NCI-H526 treated with DMSO at 0.1 percent for 48 hours (cell line): ENCODE data around the gene CCHCR1.
"Not testable (repeated sequence)": the region's sequence is repeated elsewhere in the genome, so short reads cannot be mapped to it uniquely, and the experiment has no call there.

Experiments
- DNase-seq: peaks from one replicate; lab custom pipeline; 2025; lab: John Stamatoyannopoulos, UW

Gene CCHCR1

GRCh38 chr6:31183859-31184258 lies 26.3 kb upstream of the CCHCR1 start:
- DNase-seq: not testable (repeated sequence)

DNA sequence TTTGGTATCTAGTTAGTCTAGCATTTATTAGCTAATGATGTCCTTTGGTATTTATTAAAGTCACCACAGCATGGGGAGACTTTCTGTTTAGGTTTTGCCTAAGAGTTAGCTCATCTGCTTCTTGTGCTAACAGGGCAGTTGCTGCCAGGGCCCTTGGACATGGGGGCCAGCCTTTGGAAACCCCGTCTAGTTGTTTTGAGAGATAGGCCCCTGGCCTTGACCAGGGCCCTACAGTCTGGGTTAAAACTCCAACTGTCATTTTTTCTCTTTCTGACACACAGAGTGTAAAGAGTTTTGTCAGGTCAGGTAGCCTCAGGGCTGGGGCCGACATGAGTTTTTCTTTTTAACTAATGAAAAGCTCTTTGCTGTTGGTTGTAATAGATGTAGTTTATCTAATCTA lies 25.7 kb upstream of the CCHCR1 start:
- DNase-seq: not testable (repeated sequence)

DNA sequence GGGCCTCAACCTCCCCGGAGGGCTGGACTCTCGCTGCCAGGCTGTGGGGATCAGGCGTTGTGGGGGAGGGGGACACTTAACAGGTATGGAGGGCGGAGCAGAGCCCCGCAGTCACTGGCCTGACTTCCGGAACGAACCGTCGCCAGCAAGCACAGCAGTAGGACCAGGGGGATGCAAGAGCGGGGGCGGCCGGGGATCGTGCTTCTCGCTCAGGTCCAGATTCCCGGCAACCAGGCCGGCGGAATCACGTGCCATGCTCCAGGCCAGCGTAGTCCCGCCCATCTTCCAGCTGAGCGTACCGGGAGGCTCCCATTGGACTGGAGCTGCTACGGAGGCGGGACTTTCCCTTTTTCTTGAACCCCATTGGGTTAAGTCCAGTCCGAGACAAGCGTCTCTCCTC lies 22.9 kb upstream of the CCHCR1 start:
- no peak for DNase-seq

GRCh38 chr6:31179896-31180295 lies 22.3 kb upstream of the CCHCR1 start:
- DNase-seq: no peak

GRCh38 chr6:31179042-31179386 lies 21.4 kb upstream of the CCHCR1 start:
- DNase-seq: no peak

- DNase-seq: no peak
Observed at GRCh38 chr6:31178143-31179041, 20.8 kb upstream of the CCHCR1 start.

DNA sequence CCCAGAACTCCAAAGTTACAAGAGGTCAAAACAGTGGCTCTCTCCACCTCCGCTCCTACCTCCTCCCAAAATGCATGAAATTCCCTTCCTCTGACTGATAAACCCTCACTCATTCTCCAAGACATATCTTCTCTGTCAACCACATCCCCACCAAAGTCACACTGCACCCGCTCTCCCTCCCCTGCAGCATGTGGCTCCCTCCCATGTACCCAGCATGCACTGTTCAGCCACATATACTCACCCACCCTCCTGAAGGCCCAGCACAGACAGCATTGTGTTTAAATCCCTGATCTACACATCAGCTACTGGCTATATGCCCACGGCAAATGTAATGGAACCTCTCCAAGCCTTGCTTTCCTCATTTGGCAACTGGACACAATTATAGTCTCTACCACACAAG lies 18.4 kb upstream of the CCHCR1 start:
- no peak for DNase-seq

- no peak for DNase-seq
Observed at GRCh38 chr6:31174378-31174777, 16.8 kb upstream of the CCHCR1 start.

DNA sequence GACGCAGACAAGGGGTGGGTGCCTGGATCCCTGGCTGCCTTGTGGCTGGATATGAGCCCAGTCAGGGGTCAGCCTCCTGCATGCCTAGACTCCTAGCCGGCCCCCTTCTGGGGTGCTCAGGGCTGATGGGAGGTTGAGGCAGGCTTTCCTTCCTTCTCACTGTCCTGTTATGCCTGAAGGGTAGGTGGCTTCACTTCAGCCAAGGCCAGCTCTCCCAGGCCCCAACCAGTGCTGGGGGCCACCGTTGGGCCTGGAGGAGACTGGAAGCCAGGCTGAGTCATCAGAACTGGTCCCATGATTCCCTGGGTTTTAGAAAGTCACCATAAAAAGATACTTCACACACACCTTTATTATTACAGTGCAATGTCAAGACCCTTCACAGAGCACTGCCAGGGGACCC lies 15.8 kb upstream of the CCHCR1 start:
- DNase-seq: no peak

DNA sequence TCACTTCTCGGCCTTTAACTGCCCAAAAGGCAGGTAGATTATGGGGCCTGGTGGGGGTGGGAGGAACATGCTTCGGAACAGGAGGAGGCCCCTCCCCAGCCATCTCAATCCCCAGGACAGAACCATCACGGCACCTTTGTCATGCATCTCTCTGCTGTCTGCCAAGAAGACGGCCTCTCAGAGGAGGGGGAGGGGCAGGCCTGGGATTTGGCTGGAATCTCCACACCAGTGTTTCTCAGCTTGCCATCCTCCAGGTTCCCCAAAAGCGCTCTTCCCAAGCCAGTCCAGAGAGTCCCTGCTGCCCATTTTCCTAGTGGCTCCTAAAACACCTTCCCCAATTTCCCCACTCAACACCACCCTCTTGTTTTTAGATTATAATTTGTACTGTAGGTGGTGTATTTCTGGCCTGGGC lies 15.4 kb upstream of the CCHCR1 start:
- DNase-seq: no peak

DNA sequence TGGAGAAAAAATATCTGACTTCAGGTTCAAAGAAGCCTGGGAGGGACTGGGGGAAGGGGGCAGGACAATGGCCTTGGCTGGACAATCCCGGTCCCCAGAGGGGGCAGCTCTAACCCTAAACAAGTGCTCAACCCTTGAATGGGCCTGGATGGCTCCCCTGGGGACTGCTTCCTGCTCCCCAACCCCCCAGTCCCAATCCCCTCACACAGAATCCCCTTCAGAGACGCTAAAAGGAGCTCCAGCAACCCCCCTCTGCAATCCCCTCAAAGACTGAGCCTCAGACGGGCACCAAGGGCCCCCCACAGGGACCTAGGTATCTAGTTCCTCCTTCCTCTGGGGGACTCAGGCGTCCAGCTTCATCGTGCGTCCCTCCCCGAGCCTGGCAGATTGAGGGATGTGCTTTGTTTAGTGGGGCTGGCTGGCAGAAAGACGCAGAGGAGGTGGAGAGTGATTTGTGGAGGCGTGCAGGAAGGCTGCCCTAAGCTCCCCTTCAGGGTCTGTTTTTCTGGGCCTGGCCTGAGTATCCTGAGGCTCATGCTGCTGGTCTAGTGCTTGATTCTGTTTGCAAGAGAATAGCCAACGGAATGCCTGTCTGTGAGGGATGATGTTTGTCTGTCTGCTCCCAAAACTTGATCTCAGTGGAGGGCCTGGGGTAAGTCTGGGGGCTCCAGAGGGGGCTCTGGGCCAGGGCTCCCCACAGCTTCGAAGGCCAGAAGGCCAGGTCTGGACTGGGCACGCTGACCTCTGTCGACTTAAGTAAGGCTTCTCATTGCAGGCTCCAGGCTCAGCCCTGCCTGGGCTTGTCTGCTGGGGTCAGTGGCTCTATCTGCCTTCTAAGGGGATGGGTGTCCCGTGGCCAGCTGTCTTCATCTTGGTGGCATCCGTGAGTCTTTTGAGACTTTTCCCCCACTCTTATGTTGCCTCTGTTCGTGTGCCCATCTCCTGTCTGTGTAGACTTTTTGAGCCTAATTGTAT lies 14.6 kb upstream of the CCHCR1 start:
- DNase-seq: no peak

- DNase-seq: no peak
Observed at GRCh38 chr6:31170987-31171671, 13.5 kb upstream of the CCHCR1 start.

GRCh38 chr6:31170600-31170881 lies 12.9 kb upstream of the CCHCR1 start, which contains the start of gene POU5F1:
Gene POU5F1 (minus strand): TSS chr6:31170682. CDS start chr6:31170620, 62 bp downstream.
- no peak for DNase-seq

DNA sequence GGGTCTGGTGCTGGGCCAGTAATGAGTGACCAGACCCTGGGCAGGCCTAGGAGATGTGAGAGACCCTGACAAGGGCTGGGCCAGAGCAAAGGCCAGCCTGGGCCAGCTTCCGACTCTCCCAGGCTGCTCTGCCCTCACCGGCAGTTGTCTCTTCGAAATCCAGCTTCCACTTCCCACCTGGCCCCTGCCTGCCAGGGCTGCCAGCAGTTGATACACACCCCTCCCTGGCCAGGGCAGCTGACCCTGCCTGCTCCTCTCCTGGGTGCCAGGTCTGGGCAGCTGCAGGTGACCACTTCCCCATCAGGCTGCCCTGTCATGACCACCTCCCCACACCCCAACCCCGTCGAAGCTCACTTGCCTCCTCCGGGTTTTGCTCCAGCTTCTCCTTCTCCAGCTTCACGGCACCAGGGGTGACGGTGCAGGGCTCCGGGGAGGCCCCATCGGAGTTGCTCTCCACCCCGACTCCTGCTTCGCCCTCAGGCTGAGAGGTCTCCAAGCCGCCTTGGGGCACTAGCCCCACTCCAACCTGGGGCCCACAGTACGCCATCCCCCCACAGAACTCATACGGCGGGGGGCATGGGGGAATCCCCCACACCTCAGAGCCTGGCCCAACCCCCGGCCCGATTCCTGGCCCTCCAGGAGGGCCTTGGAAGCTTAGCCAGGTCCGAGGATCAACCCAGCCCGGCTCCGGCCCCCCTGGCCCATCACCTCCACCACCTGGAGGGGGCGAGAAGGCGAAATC lies 12.4 kb upstream of the CCHCR1 start:
- not testable (repeated sequence) for DNase-seq

- no peak for DNase-seq
Observed at GRCh38 chr6:31169123-31169857, 11.7 kb upstream of the CCHCR1 start.

DNA sequence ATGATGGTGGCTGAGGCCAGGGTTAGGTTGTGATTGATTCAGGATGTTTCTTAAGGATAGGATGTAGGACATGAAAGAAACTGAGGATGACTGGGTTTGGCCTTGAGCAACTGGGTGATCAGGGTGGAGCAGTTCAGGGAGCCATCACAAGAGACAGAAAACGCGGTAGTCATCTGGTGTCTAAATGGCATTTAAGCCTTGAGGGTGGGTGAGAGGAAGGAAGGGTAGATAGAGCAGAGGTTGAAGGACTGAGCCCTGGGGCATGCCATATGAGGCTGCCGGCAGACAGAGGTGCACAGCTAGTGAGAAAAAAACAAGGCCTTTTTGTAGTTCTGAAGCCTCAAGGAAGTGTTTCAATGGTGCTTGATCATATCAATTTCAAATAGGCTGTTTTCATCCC lies 11.0 kb upstream of the CCHCR1 start:
- DNase-seq: no peak

GRCh38 chr6:31165986-31166385 lies 8.4 kb upstream of the CCHCR1 start:
- no peak for DNase-seq

GRCh38 chr6:31165064-31165832 lies 7.6 kb upstream of the CCHCR1 start:
- peak; percentile 27 for DNase-seq

- DNase-seq: not testable (repeated sequence)
Observed at GRCh38 chr6:31164475-31165063, 7.0 kb upstream of the CCHCR1 start.

DNA sequence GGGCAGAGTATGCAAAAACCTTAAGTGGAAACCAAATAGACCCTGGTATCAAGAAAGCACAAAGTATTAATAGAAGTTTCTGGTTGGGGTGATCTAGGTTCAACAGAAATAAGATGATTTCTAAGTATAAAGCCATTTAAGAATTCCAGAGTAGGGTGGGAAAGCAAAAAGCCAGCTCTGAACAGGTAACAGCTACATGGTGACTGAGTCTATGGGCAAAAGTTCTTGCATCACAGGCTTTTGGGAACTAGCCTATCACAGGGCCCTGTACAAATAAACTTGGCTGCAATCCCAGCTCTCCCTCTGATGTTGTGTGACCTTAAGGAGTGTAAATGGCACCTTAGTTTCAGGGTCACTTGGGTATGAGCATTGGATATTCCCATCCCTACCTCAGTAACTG lies 6.3 kb upstream of the CCHCR1 start:
- no peak for DNase-seq
